Smooth muscle cell (in vitro differentiated cells): ENCODE measurements around the gene DLAT. TPM values are rescaled to one million over a fixed set of nuclear protein-coding genes. Genes with fewer than 3 reads are reported as not detected.
"Not testable (repeated sequence)": the region's sequence is repeated elsewhere in the genome, so short reads cannot be mapped to it uniquely, and the experiment has no call there.

Experiments
- DNase-seq: peaks from one replicate; lab custom pipeline; 2025; ENCODE audit not compliant: unreplicated experiment; lab: John Stamatoyannopoulos, UW
- H2AFZ ChIP-seq: fragments of 200-600 bp; sonication (generic); 2 replicates; pipeline ENCODE4 v1.6.0; 2016; ENCODE audit warnings: antibody characterized with exemption, low read depth, mild to moderate bottlenecking
- H3F3A ChIP-seq: fragments of 200-600 bp; sonication (generic); 2 replicates; pipeline ENCODE4 v1.6.0; 2017; ENCODE audit warnings: antibody characterized with exemption, low read depth
- H3K27ac ChIP-seq: fragments of 200-600 bp; sonication (generic); 2 replicates; pipeline ENCODE4 v1.5.1; 2016; ENCODE audit warnings: low read depth, mild to moderate bottlenecking
- H3K27me3 ChIP-seq: fragments of 200-600 bp; sonication (generic); 2 replicates; pipeline ENCODE4 v1.6.1; 2016; ENCODE audit warnings: low read depth, mild to moderate bottlenecking
- H3K36me3 ChIP-seq: fragments of 200-600 bp; sonication (generic); 2 replicates; pipeline ENCODE4 v1.5.1; 2016; ENCODE audit warnings: low read depth
- H3K4me1 ChIP-seq: fragments of 200-600 bp; sonication (generic); 2 replicates; pipeline ENCODE4 v1.5.1; 2016; ENCODE audit warnings: low read depth
- H3K4me2 ChIP-seq: fragments of 200-600 bp; sonication (generic); 2 replicates; pipeline ENCODE4 v1.6.0; 2016; ENCODE audit warnings: mild to moderate bottlenecking
- H3K4me3 ChIP-seq: fragments of 200-600 bp; sonication (generic); 2 replicates; pipeline ENCODE4 v1.5.1; 2016; ENCODE audit warnings: mild to moderate bottlenecking
- H3K79me2 ChIP-seq: fragments of 200-600 bp; sonication (generic); 2 replicates; pipeline ENCODE4 v1.6.0; 2016; ENCODE audit warnings: low read depth, mild to moderate bottlenecking
- H3K9ac ChIP-seq: fragments of 200-600 bp; sonication (generic); 2 replicates; pipeline ENCODE4 v1.6.0; 2016; ENCODE audit warnings: low read depth
- H3K9me3 ChIP-seq: fragments of 200-600 bp; sonication (generic); replicated peaks from 2 replicates; pipeline ENCODE4 v1.5.1; 2016; ENCODE audit warnings: low read depth
- H4K20me1 ChIP-seq: fragments of 200-600 bp; sonication (generic); 2 replicates; pipeline ENCODE4 v1.6.0; 2016; ENCODE audit warnings: low read depth
- WGBS: methylation state at CpG from one replicate; pipeline ENCODE4 v1.1.7; 2016; ENCODE audit warnings: low lambda C conversion rate; 5-methylcytosine and 5-hydroxymethylcytosine counted together
- polyA plus RNA-seq: library from polyadenylated mRNA; unstranded; fragments of >200 nt; fragmentation: Nextera tagmentation; extraction: Ambion mirVana; gene quantifications from 2 replicates; pipeline ENCODE4 v1.2.1, GENCODE V29; 2016
- total RNA-seq: library from RNA; depleted of rRNA; stranded (reverse); fragments of >200 nt; gene quantifications from 2 replicates; pipeline ENCODE4 v1.2.3, GENCODE V29; 2014
- TF ChIP-seq, protein P1 (sequence below): fragments of 200-600 bp; sonication (generic); IDR thresholded peaks from 2 replicates; pipeline ENCODE4 v1.5.1; 2017; ENCODE audit warnings: borderline replicate concordance, mild to moderate bottlenecking, antibody characterized with exemption; ENCODE audit not compliant: insufficient read depth, poor library complexity, severe bottlenecking

DLAT gene
- total and polyA plus RNA-seq, 2 experiments from 2014 or later = 23.6 to 23.8 TPM

DNA sequence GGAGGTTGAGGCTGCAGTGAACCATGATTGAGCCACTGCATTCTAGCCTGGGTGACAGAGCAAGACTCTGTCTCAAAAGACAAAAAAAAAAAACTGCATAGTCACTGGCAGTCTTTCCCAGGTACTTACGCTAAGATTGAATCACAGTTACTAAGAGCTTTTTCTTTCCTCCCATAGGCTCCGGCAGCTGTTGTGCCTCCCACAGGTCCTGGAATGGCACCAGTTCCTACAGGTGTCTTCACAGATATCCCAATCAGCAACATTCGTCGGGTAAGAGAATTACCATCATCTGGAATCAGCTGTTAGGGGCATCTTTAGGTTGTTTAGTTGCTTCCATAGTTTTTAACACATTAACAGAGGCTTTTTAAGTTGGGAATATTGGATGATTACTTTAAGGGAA lies 19.8 kb downstream of the DLAT start:
- Histone ChIP-seq H3K4me3 (no peak overlapping the region), H3K36me3 (peaks cover 37% of the 10 kb centered on the region), H3K27ac (no peak overlapping the region), H3K4me2 (no peak overlapping the region), H3K27me3 (no peaks in the 10 kb centered on the region), H4K20me1 (no peaks in the 10 kb centered on the region), H3K9ac (no peak overlapping the region), H3K79me2 (peaks cover 5% of the 10 kb centered on the region), H3K4me1 (no peaks in the 10 kb centered on the region), H3F3A (no peaks in the 10 kb centered on the region), H2AFZ (no peak overlapping the region), H3K9me3 (no peaks in the 10 kb centered on the region)
- DNase-seq = no peak
- WGBS = 95% methylated on average over 4 of the region's 4 CpGs
- TF ChIP-seq, protein P1, sequence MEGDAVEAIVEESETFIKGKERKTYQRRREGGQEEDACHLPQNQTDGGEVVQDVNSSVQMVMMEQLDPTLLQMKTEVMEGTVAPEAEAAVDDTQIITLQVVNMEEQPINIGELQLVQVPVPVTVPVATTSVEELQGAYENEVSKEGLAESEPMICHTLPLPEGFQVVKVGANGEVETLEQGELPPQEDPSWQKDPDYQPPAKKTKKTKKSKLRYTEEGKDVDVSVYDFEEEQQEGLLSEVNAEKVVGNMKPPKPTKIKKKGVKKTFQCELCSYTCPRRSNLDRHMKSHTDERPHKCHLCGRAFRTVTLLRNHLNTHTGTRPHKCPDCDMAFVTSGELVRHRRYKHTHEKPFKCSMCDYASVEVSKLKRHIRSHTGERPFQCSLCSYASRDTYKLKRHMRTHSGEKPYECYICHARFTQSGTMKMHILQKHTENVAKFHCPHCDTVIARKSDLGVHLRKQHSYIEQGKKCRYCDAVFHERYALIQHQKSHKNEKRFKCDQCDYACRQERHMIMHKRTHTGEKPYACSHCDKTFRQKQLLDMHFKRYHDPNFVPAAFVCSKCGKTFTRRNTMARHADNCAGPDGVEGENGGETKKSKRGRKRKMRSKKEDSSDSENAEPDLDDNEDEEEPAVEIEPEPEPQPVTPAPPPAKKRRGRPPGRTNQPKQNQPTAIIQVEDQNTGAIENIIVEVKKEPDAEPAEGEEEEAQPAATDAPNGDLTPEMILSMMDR = no peak

DNA sequence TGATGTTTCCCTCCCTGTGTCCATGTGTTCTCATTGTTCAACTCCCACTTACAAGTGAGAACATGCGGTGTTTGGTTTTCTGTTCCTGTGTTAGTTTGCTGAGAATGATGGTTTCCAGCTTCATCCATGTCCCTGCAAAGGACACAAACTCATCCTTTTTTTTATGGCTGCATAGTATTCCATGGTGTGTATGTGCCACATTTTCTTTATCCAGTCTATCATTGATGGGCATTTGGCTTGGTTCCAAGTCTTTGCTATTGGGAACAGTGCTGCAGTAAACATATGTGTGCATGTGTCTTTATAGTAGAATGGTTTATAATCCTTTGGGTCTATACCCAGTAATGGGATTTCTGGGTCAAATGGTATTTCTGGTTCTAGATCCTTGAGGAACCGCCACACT lies 21.4 kb downstream of the DLAT start:
- not testable (repeated sequence) for H3F3A ChIP-seq, H3K9ac ChIP-seq, H4K20me1 ChIP-seq, DNase-seq, H3K4me1 ChIP-seq, H3K4me2 ChIP-seq, H2AFZ ChIP-seq, H3K27ac ChIP-seq, H3K4me3 ChIP-seq, H3K27me3 ChIP-seq, H3K9me3 ChIP-seq, H3K79me2 ChIP-seq
- H3K36me3 ChIP-seq = peaks cover 44% of the 10 kb centered on the region
- WGBS = 94% methylated on average over 2 of the region's 2 CpGs

DNA sequence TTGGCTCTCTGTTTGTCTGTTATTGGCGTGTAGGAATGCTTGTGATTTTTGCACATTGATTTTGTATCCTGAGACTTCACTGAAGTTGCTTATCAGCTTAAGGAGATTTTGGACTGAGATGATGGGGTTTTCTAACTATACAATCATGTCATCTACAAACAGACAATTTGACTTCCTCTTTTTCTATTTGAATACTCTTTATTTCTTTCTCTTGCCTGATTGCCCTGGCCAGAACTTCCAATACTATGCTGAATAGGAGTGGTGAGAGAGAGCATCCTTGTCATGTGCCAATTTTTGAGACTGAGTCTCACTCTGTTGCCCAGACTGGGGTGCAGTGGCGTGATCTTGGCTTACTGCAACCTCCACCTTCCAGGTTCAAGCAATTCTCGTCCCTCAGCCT lies 23.0 kb downstream of the DLAT start:
- H3K27me3 ChIP-seq, H3K4me2 ChIP-seq, H3K9me3 ChIP-seq, H3K9ac ChIP-seq, H3K4me1 ChIP-seq, H3K4me3 ChIP-seq, H2AFZ ChIP-seq, H3F3A ChIP-seq, H3K79me2 ChIP-seq, DNase-seq, H3K27ac ChIP-seq, H4K20me1 ChIP-seq: not testable (repeated sequence)
- WGBS = 97% methylated on average over 3 of the region's 3 CpGs
- H3K36me3 ChIP-seq = peaks cover 53% of the 10 kb centered on the region

DNA sequence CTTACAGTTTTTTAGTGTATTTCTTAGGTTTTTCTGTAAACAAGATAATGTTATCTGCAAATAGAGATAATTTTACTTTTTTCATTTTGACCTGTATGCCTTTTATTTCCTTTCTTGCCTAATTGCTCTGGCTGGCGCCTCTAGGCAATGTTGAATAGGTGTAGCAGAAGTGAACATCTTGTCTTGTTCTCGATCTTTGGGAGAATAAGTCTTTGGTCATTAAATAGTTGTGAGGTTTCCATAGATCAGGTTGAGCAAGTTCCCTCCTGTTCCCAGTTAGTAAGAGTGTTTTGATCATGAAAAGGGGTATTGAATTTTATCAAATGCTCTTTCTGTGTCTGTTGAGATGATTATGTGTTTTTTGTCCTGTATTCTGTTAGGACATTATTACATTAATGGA lies 24.6 kb downstream of the DLAT start:
- TF ChIP-seq, protein P1 = no peak
- Histone ChIP-seq H2AFZ (no peak overlapping the region), H3K4me3 (no peak overlapping the region), H3K27me3 (no peaks in the 10 kb centered on the region), H3F3A (no peaks in the 10 kb centered on the region), H3K36me3 (peaks cover 47% of the 10 kb centered on the region), H4K20me1 (no peaks in the 10 kb centered on the region), H3K9ac (no peak overlapping the region), H3K4me1 (no peaks in the 10 kb centered on the region), H3K27ac (no peak overlapping the region), H3K79me2 (peaks cover 14% of the 10 kb centered on the region), H3K9me3 (no peaks in the 10 kb centered on the region), H3K4me2 (no peak overlapping the region)
- 49% methylated on average over 2 of the region's 2 CpGs for WGBS
- no peak for DNase-seq

DNA sequence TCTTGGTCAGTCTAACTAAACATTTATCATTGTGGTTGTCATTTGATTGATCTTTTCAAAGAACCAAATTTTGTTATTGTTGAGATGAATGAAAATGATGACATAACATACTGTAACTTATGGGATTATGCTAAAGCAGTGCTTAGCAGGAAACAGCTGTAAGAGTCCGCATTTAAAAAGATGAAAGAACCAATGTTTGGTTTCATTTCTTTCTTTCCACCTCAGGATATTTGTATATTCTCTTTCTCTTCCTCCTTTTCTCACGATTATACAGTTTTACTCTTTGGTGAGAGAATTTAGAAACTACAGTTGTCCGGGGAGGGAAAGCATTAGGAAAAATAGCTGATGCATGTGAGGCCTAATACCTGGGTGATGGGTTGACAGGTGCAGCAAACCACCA lies 25.5 kb downstream of the DLAT start:
- Histone ChIP-seq H3K4me1 (no peaks in the 10 kb centered on the region), H3F3A (no peaks in the 10 kb centered on the region), H3K79me2 (peaks cover 14% of the 10 kb centered on the region), H4K20me1 (no peaks in the 10 kb centered on the region), H3K4me3 (no peak overlapping the region), H3K9ac (no peak overlapping the region), H3K27me3 (no peaks in the 10 kb centered on the region), H2AFZ (no peak overlapping the region), H3K9me3 (no peaks in the 10 kb centered on the region), H3K4me2 (no peak overlapping the region), H3K27ac (no peak overlapping the region), H3K36me3 (peaks cover 38% of the 10 kb centered on the region)
- no peak for DNase-seq
- 95% methylated on average over 3 of the region's 3 CpGs for WGBS
- TF ChIP-seq, protein P1 = no peak
